Colonic mucosa (tissue), 4 donors: Measurements from ENCODE around the gene KLLN. TPM values are rescaled to one million over a fixed set of nuclear protein-coding genes. Genes with fewer than 3 reads are reported as not detected.
A peak's percentile ranks its signal among the peaks of the same experiment; 100 is the strongest.
"Not testable (repeated sequence)": the region's sequence is repeated elsewhere in the genome, so short reads cannot be mapped to it uniquely, and the experiment has no call there.

Source experiments
- DNase-seq: peaks from one replicate; pipeline ENCODE4 v3.0.0-alpha.2; 2020
- H3K27ac ChIP-seq: fragments of 200-600 bp; one replicate; pipeline ENCODE4 v1.8.0; 2021
- H3K27me3 ChIP-seq: fragments of 200-600 bp; one replicate; pipeline ENCODE4 v1.8.0; 2021
- H3K36me3 ChIP-seq: fragments of 200-600 bp; one replicate; pipeline ENCODE4 v1.8.0; 2021
- H3K4me1 ChIP-seq: fragments of 200-600 bp; one replicate; pipeline ENCODE4 v1.8.0; 2021; ENCODE audit warnings: mild to moderate bottlenecking
- H3K4me3 ChIP-seq: fragments of 200-600 bp; one replicate; pipeline ENCODE4 v1.8.0; 2021
- H3K9ac ChIP-seq, 2 donors: one replicate each; pipeline ENCODE4 v1.7.0; 2013; ENCODE audit warnings: control low read depth in 2 of 2, low read depth in 2 of 2, low read length in 2 of 2
- H3K9me3 ChIP-seq: fragments of 200-600 bp; one replicate; pipeline ENCODE4 v1.8.0; 2021
- intact Hi-C: fragments of 100-400 bp; cut with DNase I; formaldehyde crosslinking; loops from one replicate; pipeline ENCODE4 v1.14.1; 2022
- total RNA-seq, 2 donors: library from RNA; stranded (reverse); fragmentation: NEBNext Ultra II Directional in 1 of 2; extraction: Animal tissue kit (Norgen Biotek cat#: 25700) in 1 of 2; gene quantifications; one replicate each; pipeline ENCODE4 v1.2.1, GENCODE V29; 2021
- TF ChIP-seq, protein P1 (sequence below): fragments of 200-600 bp; IDR thresholded peaks from one replicate; pipeline ENCODE4 v1.8.0; 2022; ENCODE audit warnings: antibody characterized with exemption, mild to moderate bottlenecking
- donor health status: healthy.
- donor health status: DM: no; HTN: no; CAD: no.
- donor health status: DM: no; HTN: no; CAD: no.

The KLLN gene
- total RNA-seq, 2 donors from 2014 or later = 1.0 to 1.8 TPM

DNA sequence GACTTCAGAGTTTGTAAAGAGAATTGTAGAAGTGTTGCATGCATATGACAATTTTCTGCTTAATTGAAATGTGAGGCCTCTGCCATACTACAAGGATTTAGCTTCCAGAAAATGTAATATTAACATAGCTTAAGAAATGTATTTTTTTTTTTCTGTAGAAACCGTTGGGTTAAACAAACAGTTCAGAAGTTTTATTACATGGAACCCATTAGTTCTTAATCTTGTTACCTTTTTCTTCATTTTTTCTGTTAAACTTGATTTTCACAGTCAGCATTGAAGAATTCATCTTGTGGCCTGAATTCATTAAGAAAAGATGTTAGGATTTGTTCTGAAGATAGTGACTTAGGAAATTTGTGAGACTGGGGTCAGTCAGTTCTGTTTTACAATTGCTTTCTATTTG, 4.9 kb upstream of the KLLN start:
- no peaks in the 10 kb centered on the region for H3K27me3 ChIP-seq
- no peak for DNase-seq
- TF ChIP-seq, protein P1, sequence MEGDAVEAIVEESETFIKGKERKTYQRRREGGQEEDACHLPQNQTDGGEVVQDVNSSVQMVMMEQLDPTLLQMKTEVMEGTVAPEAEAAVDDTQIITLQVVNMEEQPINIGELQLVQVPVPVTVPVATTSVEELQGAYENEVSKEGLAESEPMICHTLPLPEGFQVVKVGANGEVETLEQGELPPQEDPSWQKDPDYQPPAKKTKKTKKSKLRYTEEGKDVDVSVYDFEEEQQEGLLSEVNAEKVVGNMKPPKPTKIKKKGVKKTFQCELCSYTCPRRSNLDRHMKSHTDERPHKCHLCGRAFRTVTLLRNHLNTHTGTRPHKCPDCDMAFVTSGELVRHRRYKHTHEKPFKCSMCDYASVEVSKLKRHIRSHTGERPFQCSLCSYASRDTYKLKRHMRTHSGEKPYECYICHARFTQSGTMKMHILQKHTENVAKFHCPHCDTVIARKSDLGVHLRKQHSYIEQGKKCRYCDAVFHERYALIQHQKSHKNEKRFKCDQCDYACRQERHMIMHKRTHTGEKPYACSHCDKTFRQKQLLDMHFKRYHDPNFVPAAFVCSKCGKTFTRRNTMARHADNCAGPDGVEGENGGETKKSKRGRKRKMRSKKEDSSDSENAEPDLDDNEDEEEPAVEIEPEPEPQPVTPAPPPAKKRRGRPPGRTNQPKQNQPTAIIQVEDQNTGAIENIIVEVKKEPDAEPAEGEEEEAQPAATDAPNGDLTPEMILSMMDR = no peak
- H3K27ac ChIP-seq = no peak overlapping the region
- peak overlapping the region in 1 of 2 donors; percentile 19 for H3K9ac ChIP-seq
- no peaks in the 10 kb centered on the region for H3K9me3 ChIP-seq
- peak overlapping the region; percentile 7 for H3K4me3 ChIP-seq
- intact Hi-C loops = no loop called here
- H3K4me1 ChIP-seq = no peaks in the 10 kb centered on the region
- no peaks in the 10 kb centered on the region for H3K36me3 ChIP-seq

DNA sequence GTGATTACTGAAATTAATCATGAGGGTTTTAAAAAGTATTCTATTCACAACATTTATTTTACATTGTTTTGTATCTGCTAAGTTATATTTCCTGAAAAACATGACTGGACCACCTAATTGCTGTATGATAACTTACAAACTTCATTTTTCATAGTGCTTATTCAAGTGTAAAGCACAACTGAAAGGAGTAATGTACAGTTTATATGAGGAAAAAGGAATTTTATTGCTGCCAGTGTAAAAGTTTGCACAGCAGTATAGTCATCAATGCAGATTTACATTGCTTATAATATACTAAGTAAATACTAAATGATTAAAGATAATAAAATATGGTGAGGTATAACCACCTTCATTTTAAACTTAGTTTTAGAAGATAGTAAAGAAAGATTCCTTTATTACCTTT, 4.1 kb upstream of the KLLN start:
- Histone ChIP-seq H3K27me3 (no peaks in the 10 kb centered on the region), H3K9ac (peak overlapping the region in 1 of 2 donors; percentile 44), H3K9me3 (no peaks in the 10 kb centered on the region), H3K4me1 (no peaks in the 10 kb centered on the region), H3K36me3 (no peaks in the 10 kb centered on the region), H3K4me3 (peak overlapping the region; percentile 77), H3K27ac (no peak overlapping the region)
- TF ChIP-seq, protein P1 = no peak
- no peak for DNase-seq
- intact Hi-C loops = no loop called here

DNA sequence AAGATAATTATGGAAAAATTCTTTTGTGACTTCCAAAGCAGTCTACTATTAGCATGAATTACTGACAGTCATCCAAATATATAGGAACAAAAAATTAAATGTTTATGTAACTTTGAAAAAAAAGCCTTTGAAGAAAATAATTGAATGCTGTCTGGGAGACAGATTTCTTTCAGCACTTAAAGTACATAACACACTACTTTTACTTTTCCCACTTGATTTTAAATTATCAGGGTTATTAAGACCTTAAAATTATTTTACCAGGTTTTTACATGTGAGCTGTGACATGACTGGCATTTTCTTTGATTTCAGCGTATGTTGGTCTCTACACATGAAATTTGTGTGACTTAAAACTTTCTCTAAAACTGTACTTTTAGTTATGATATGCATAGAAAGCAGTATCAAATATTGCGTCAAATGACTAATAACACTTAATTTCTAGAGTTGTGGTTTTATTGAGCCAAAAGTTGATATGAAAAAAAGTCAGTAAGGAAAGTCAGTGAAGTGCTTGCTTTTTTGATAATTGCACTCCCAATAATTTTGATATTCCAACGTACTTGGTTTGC, 3.2 kb upstream of the KLLN start:
- intact Hi-C loops = no loop called here

DNA sequence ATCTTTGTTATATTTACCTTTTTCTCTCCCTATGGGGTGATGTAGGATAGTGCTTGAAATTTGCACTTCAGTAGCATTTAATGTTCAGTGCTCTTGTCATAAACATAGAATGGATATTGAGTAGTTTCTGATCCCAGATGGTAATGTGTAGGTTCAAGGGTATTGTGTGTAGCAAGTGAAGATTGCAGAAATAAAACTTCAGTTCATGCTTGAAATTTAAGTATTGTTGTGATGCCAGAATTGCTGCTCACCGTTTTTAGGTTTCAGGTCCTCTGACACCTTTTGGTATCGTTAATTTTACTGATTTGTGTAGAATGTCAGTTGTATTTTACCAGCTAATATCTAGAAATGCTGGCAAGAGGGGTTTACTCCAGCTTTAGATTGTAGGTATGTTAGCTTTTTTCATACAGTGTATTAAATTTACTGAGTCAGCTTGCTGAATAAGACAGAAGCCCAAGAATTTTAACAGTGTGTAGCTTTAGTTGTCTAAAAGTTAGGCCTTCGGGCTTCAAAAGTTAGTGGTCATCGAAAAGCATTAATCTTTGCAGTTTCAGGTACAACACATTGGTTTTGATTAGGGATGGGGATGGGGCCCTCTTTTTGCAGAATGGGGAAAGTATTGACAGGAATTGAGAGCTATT, 2.0 kb upstream of the KLLN start:
- TF ChIP-seq, protein P1 = no peak
- H3K27ac ChIP-seq = peak overlapping the region; percentile 96
- no peaks in the 10 kb centered on the region for H3K36me3 ChIP-seq
- DNase-seq = no peak
- H3K9me3 ChIP-seq = no peaks in the 10 kb centered on the region
- intact Hi-C loops = no loop called here
- H3K27me3 ChIP-seq = no peaks in the 10 kb centered on the region
- peak overlapping the region; percentile 77 for H3K4me3 ChIP-seq
- no peaks in the 10 kb centered on the region for H3K4me1 ChIP-seq
- peak overlapping the region; percentile 89 to 97 for H3K9ac ChIP-seq

More for the DNA sequence above, 3.2 kb upstream of the KLLN start:
- Histone ChIP-seq H3K4me3 (peak overlapping the region; percentile 77), H3K4me1 (no peaks in the 10 kb centered on the region), H3K9ac (peak overlapping the region; percentile 30 to 97), H3K9me3 (no peaks in the 10 kb centered on the region), H3K36me3 (no peaks in the 10 kb centered on the region), H3K27ac (peak overlapping the region; percentile 20), H3K27me3 (no peaks in the 10 kb centered on the region)
- TF ChIP-seq, protein P1 = no peak
- no peak for DNase-seq

DNA sequence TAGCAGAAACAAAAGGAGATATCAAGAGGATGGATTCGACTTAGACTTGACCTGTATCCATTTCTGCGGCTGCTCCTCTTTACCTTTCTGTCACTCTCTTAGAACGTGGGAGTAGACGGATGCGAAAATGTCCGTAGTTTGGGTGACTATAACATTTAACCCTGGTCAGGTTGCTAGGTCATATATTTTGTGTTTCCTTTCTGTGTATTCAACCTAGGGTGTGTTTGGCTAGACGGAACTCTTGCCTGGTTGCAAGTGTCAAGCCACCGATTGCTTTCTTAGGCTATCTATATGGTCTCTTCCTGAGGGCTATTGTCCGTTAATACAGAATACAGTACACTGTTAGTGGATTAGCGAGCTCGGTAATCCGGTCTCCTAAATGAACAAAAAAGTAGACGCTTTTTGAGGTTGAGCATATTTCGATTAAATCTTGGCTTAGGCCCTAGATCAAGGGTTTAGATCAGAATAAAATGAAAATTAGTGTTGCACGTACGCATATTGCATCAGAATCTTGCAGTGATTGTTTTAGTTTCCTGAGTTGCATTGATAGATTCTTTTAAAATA, 1.2 kb upstream of the KLLN start:
- intact Hi-C loops = loop anchor here (5.0 kb wide), 1 partner anchor 523 kb away; no protein-coding TSS in a partner anchor
- H3K4me1 ChIP-seq = no peaks in the 10 kb centered on the region
- DNase-seq = no peak
- H3K27ac ChIP-seq = peak overlapping the region; percentile 96
- H3K9ac ChIP-seq = peak overlapping the region; percentile 89 to 97
- peak overlapping the region; percentile 77 for H3K4me3 ChIP-seq
- H3K27me3 ChIP-seq = no peaks in the 10 kb centered on the region
- TF ChIP-seq, protein P1 = no peak
- no peaks in the 10 kb centered on the region for H3K36me3 ChIP-seq
- no peaks in the 10 kb centered on the region for H3K9me3 ChIP-seq

DNA sequence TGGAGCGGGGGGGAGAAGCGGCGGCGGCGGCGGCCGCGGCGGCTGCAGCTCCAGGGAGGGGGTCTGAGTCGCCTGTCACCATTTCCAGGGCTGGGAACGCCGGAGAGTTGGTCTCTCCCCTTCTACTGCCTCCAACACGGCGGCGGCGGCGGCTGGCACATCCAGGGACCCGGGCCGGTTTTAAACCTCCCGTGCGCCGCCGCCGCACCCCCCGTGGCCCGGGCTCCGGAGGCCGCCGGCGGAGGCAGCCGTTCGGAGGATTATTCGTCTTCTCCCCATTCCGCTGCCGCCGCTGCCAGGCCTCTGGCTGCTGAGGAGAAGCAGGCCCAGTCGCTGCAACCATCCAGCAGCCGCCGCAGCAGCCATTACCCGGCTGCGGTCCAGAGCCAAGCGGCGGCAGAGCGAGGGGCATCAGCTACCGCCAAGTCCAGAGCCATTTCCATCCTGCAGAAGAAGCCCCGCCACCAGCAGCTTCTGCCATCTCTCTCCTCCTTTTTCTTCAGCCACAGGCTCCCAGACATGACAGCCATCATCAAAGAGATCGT, 690 bp upstream of the KLLN start:
- not testable (repeated sequence) for H3K27me3 ChIP-seq, H3K4me1 ChIP-seq, H3K9me3 ChIP-seq, H3K36me3 ChIP-seq, DNase-seq
- intact Hi-C loops = loop anchor here (5.0 kb wide), 1 partner anchor 523 kb away; no protein-coding TSS in a partner anchor
- peak overlapping the region; percentile 96 for H3K27ac ChIP-seq
- peak overlapping the region; percentile 89 to 97 for H3K9ac ChIP-seq
- peak overlapping the region; percentile 77 for H3K4me3 ChIP-seq
